Adipocyte (in vitro differentiated cells): ENCODE measurements around the gene HIVEP3.

Source experiments
- DNase-seq: peaks from one replicate; pipeline ENCODE4 v3.0.0-alpha.2; 2015; ENCODE audit warnings: low read depth
- H3K27me3 ChIP-seq: replicated peaks from 2 replicates; pipeline ENCODE4 v1.7.0; 2013; ENCODE audit warnings: mild to moderate bottlenecking, low read length, moderate library complexity; ENCODE audit not compliant: control insufficient read depth, insufficient read depth
- H3K36me3 ChIP-seq: 2 replicates; pipeline ENCODE4 v1.7.0; 2013; ENCODE audit warnings: low read length, mild to moderate bottlenecking, moderate library complexity; ENCODE audit not compliant: control insufficient read depth, insufficient read depth, severe bottlenecking
- H3K4me1 ChIP-seq: 2 replicates; pipeline ENCODE4 v1.7.0; 2013; ENCODE audit warnings: mild to moderate bottlenecking, low read length, moderate library complexity; ENCODE audit not compliant: control insufficient read depth, insufficient read depth
- H3K4me3 ChIP-seq: 2 replicates; pipeline ENCODE4 v1.7.0; 2013; ENCODE audit warnings: mild to moderate bottlenecking, low read length, moderate library complexity
- H3K9ac ChIP-seq: 2 replicates; pipeline ENCODE4 v1.7.0; 2013; ENCODE audit warnings: mild to moderate bottlenecking, low read length, moderate library complexity
- H3K9me3 ChIP-seq: 2 replicates; pipeline ENCODE4 v1.7.0; 2013; ENCODE audit warnings: mild to moderate bottlenecking, low read length, moderate library complexity; ENCODE audit not compliant: control insufficient read depth

The HIVEP3 gene

GRCh38 chr1:41719590-41719989 lies 199.1 kb downstream of the HIVEP3 start:
- no peaks in the 10 kb centered on the region for H3K36me3 ChIP-seq
- no peaks in the 10 kb centered on the region for H3K9me3 ChIP-seq
- H3K4me1 ChIP-seq: no peaks in the 10 kb centered on the region
- H3K4me3 ChIP-seq: no peak overlapping the region
- no peak overlapping the region for H3K9ac ChIP-seq
- no peaks in the 10 kb centered on the region for H3K27me3 ChIP-seq
- DNase-seq: no peak

GRCh38 chr1:41719128-41719527 lies 199.6 kb downstream of the HIVEP3 start:
- Histone ChIP-seq H3K9ac (no peak overlapping the region), H3K27me3 (no peaks in the 10 kb centered on the region), H3K4me1 (no peaks in the 10 kb centered on the region), H3K9me3 (no peaks in the 10 kb centered on the region), H3K4me3 (no peak overlapping the region), H3K36me3 (no peaks in the 10 kb centered on the region)
- no peak for DNase-seq

DNA sequence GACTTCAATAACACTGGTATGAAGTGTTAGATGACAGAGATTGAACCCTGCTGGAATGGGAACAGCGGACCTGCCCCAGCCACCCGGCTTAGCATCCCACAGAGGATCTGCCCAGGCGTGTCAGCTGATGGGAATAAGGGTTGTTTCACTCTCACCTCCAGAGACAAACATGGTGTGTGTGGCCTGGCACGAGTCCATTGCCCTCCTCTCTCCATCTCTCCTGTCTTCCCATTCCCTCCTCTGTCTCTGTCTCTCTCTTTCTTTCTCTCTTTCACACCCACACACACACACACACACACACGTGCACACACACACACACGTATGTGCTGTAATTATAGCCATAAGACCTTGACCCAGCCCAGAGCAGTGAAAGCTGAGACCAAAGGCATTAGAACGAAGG lies 200.2 kb downstream of the HIVEP3 start:
- Histone ChIP-seq H3K4me3 (no peak overlapping the region), H3K9me3 (no peaks in the 10 kb centered on the region), H3K9ac (no peak overlapping the region), H3K36me3 (no peaks in the 10 kb centered on the region), H3K4me1 (peaks cover 6% of the 10 kb centered on the region), H3K27me3 (no peaks in the 10 kb centered on the region)
- no peak for DNase-seq

- H3K9ac ChIP-seq: no peak overlapping the region
- peaks cover 8% of the 10 kb centered on the region for H3K4me1 ChIP-seq
- no peak for DNase-seq
- H3K4me3 ChIP-seq: no peak overlapping the region
- H3K9me3 ChIP-seq: no peaks in the 10 kb centered on the region
- H3K27me3 ChIP-seq: no peaks in the 10 kb centered on the region
- H3K36me3 ChIP-seq: no peaks in the 10 kb centered on the region
These were observed 202.3 kb downstream of the HIVEP3 start for GRCh38 chr1:41716188-41717130.

DNA sequence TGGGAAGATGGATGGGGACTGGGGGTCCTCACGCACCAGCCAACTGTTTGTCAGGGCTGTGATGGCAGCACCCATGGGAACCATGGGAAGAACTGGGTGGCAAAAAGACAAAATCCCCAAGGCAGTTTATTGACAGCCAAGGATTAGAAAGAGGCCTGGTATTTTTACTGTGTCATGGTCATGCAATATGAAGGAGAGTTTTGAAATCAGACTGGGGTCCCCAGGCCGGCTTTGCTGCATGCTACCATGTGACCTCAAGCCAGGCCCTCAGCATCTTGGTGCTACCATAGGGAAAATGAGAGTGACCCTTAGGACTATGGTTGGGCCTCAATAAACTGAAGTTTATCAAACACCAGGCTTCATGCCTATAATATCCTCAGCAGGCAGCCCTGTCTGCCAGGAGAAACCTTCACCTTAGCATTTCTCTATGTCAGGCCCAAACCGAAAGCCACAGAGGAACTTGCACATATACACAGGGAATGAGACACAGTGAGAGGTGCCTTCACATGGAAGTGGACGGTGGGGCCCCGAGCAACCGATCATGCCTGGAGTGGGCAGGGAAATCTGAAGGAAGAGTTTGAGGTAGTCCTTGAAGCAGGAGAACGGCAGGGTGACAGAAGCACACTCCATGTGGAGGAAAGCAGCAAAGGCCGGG lies 203.2 kb downstream of the HIVEP3 start:
- Histone ChIP-seq H3K4me3 (no peak overlapping the region), H3K36me3 (no peaks in the 10 kb centered on the region), H3K9me3 (no peaks in the 10 kb centered on the region), H3K4me1 (peaks cover 8% of the 10 kb centered on the region), H3K9ac (no peak overlapping the region), H3K27me3 (no peaks in the 10 kb centered on the region)
- DNase-seq: no peak

DNA sequence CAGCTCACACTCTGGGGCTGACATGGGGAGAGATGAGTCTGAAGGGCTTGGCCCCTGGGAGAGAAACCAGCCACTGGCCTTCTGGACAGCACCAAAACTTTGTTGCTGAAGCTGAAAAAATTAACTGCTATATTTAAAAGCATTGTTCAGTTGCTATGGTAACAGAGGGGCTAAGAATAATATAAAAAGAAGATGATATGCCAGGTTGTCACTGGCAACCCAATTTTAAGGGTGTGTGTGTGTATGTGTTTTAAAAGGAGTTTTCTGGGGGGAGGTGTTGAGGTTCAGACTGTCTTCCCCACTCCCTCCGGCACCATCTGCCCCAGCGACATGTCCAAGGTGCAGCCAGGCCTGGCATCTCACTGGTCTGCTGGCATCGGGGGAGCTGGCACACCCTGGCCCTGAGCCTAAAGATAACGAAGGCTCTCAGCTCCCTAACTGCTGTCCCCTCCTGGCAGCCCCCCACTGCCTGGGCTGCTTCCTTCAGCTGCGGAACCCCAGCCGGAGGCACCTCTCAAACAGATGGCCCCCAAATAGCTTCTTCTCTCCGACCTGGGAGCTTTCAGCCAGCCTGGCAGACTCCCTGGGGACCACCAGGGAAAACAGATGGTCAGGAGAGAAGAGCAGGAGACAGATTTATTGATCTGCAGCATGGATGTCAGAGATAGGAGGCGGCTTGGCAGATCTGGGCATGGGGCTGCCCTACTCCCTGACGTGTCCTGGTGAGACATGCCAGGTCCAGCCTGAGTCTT lies 203.9 kb downstream of the HIVEP3 start:
- peaks cover 8% of the 10 kb centered on the region for H3K4me1 ChIP-seq
- DNase-seq: no peak
- no peaks in the 10 kb centered on the region for H3K27me3 ChIP-seq
- no peak overlapping the region for H3K9ac ChIP-seq
- H3K4me3 ChIP-seq: no peak overlapping the region
- H3K36me3 ChIP-seq: no peaks in the 10 kb centered on the region
- no peaks in the 10 kb centered on the region for H3K9me3 ChIP-seq

DNA sequence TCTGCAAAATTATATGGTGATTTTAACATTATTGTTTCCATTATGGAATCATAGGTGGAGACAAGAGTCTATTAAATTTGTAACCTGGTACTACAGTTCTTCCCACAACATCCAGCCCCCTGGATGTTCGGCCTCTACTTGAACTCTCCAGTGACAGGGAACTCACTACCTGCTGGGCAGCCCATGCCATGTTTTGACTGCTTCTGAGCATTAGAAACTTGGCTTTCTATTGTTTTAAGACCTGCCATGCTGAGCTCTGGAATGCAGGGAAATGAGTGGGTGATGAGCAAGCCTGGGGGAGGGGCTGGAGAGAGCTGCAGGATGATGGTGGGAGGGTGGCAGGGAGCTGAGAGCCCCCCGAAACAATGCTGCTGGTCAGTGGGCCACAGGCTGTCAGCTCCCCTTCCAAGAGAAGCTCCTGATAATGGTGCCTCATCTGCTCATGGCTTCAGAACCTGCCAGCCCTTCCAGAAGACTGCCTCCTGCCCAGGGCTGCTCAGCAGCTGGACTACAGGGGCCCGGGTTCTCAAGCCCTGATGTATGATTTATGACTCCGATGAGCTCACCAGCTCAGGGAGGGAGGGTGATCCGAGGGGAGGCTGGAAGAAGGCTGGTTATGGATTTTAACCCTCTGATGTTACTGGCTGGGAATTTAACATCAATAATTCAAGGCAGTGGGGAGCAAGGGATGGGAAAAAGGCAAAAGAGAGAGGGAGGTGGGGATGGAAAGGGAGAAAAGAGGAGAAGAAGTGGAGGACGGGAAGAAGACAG lies 205.0 kb downstream of the HIVEP3 start:
- Histone ChIP-seq H3K27me3 (no peaks in the 10 kb centered on the region), H3K9me3 (no peaks in the 10 kb centered on the region), H3K4me3 (no peak overlapping the region), H3K4me1 (peaks cover 8% of the 10 kb centered on the region), H3K9ac (no peak overlapping the region), H3K36me3 (no peaks in the 10 kb centered on the region)
- DNase-seq: peak; percentile 43

DNA sequence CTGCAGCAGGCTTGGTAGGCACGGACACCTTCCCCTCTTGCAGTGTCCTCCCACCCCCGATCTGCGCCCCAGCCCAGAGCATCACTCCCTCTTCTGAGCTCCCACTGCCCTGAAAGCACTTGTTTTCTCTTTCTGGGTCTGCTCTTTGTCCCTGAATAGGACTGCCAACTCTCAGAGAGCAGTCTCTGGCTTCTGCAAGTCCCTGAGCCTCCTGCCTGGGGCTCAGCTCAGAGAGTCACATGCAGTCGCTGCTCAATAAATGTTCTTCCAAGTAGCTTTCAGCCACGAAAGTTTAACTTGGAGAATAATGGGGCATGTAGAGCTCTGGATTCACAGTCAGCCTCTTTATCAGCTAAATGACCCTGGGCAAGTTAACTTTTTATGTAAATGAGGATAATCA lies 205.6 kb downstream of the HIVEP3 start:
- Histone ChIP-seq H3K36me3 (no peaks in the 10 kb centered on the region), H3K9me3 (no peaks in the 10 kb centered on the region), H3K9ac (no peak overlapping the region), H3K4me1 (peaks cover 8% of the 10 kb centered on the region), H3K27me3 (no peaks in the 10 kb centered on the region), H3K4me3 (no peak overlapping the region)
- no peak for DNase-seq

- Histone ChIP-seq H3K9me3 (no peaks in the 10 kb centered on the region), H3K36me3 (no peaks in the 10 kb centered on the region), H3K4me3 (no peak overlapping the region), H3K27me3 (no peaks in the 10 kb centered on the region), H3K4me1 (peaks cover 8% of the 10 kb centered on the region), H3K9ac (no peak overlapping the region)
- no peak for DNase-seq
These were observed 206.0 kb downstream of the HIVEP3 start for GRCh38 chr1:41712695-41713094.

GRCh38 chr1:41712081-41712480 lies 206.6 kb downstream of the HIVEP3 start:
- no peaks in the 10 kb centered on the region for H3K9me3 ChIP-seq
- H3K4me3 ChIP-seq: no peak overlapping the region
- H3K36me3 ChIP-seq: no peaks in the 10 kb centered on the region
- DNase-seq: no peak
- H3K9ac ChIP-seq: no peak overlapping the region
- peaks cover 8% of the 10 kb centered on the region for H3K4me1 ChIP-seq
- no peaks in the 10 kb centered on the region for H3K27me3 ChIP-seq
